Stimulated activated CD4-positive, alpha-beta T cell treated with anti-CD3 and anti-CD28 coated beads, Interleukin-2, amount 100 ng/mL, for 4 hours (primary cell): ENCODE data around the gene MFSD1.

Experiments used
- DNase-seq: peaks from one replicate; pipeline ENCODE4 v3.0.0-alpha.2; 2020; ENCODE audit warnings: low read depth

MFSD1 gene, protein sequence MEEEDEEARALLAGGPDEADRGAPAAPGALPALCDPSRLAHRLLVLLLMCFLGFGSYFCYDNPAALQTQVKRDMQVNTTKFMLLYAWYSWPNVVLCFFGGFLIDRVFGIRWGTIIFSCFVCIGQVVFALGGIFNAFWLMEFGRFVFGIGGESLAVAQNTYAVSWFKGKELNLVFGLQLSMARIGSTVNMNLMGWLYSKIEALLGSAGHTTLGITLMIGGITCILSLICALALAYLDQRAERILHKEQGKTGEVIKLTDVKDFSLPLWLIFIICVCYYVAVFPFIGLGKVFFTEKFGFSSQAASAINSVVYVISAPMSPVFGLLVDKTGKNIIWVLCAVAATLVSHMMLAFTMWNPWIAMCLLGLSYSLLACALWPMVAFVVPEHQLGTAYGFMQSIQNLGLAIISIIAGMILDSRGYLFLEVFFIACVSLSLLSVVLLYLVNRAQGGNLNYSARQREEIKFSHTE

DNA sequence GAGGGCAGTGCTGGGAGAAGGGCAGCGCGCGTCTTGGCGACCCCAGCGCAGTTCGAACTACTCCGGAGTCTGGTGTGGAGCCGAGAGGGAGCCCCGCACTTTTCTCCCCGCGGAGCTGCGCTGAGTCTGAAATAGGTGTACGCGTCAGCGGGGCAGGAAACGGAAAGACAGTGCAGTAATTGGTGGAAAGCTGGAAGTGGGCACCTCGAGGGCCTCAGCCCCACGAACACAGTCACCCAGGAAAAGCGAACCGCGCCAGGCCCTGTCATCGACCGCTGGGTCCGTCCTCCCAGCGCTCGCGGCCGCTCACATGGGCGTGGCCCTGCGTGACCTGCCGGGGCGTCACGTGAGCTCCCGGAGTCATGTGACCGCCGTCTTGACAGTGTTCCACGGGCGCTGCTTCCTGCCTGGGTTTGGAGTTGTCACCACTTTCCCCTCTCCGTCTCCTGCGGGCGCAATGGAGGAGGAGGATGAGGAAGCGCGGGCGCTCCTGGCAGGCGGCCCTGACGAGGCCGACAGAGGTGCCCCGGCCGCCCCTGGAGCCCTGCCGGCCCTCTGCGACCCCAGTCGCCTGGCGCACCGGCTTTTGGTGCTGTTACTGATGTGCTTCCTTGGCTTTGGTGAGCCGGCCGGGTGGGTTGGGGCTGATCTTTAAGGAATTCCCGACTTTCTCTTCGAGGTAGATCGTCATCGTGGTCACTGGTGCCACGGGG lies at the start of gene MFSD1:
MFSD1 (plus strand) TSS at position 359 of the 713 bp plus-strand sequence; CDS start at position 458, 99 bp downstream.
- DNase-seq = peak; percentile 79

DNA sequence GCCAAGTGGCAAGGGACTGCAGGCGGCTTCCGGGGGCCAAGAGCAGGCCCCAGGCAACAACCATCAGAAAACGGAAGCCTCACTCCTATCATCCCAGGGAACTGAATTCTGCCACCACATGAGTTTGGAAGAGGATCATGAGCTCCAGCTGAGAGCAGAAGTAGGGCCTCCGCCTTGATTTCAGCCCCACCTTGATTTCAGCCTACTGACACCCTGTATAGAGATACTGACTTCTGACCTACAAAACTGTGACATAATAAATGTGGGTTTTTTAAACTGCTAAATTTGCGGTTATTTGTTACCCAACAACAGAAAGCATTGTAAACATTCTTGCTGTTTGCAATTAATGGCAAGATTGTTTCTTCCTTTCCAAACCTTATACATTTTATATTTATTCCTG lies 48.0 kb upstream of the MFSD1 start:
- no peak for DNase-seq

DNA sequence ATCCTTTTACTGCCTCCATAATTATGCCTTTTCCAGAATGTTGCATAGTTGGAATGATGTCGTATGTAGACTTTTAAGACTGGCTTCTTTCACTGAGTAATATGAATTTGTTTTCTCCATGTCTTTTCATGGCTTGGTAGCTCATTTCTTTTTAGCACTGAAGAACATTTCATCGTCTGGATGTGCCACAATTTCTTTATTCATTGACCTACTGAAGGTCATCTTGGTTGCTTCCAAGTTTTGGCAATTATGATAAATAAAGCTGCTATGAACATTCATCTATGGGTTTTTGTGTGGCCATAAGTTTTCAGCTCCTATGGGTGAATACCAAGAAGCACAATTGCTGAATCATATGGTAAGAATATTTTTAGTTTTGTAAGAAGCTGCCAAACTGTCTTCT lies 46.4 kb upstream of the MFSD1 start:
- no peak for DNase-seq

DNA sequence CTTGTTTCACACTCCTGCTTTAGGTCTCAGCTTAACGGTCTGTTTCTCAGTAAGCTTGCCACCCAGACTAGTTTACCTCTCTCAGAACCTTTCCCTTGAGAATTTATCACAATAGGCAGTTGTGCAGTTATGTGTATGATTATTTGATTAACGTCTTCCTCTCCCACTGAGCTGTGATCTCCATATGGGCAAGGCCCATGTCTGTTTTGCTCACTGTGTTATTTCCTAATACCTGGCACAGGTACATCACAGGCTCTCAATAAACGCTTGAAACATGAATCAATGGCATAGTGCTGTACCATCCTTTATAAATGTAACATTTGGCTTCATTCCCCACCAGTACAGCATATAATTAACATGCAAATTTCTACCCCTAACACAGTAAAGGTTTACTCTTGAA lies 40.5 kb upstream of the MFSD1 start:
- DNase-seq = no peak

DNA sequence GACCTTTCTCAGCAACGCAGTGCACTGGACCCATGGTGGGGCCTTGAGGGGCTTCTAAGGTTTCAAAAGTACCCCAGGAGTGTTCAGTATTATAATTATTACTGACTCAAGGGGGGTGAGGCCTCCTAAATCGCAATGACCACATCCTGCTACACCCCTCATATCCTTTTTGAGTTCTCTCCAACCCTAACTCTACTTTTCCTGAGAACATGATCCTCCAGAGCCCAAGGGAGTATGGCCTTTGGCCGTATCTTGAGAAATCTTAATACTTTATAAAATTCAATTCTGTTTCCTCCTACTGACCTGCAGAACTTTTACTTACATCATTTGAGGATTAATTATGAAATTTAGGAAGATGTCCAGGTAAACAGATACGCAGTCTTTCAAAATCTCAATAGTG lies 39.2 kb upstream of the MFSD1 start:
- no peak for DNase-seq

DNA sequence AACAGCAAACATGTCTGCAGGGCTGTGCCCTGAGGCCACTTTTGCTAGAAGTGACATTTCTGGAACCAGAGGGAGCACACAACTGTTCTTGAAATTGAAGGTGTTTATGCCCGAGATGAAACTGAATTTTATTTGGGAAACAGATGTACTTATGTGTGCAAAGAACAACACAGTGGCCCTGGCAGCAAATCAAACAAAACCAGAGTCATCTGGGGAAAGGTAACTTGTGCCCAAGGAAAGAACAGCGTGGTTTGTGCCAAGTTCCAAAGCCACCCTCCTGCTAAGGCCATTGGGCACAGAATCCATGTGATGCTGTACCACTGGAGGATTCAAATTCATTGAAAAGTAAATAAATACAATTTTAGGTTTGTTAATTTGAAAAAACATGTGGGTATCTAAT lies 38.4 kb upstream of the MFSD1 start:
- DNase-seq = no peak

DNA sequence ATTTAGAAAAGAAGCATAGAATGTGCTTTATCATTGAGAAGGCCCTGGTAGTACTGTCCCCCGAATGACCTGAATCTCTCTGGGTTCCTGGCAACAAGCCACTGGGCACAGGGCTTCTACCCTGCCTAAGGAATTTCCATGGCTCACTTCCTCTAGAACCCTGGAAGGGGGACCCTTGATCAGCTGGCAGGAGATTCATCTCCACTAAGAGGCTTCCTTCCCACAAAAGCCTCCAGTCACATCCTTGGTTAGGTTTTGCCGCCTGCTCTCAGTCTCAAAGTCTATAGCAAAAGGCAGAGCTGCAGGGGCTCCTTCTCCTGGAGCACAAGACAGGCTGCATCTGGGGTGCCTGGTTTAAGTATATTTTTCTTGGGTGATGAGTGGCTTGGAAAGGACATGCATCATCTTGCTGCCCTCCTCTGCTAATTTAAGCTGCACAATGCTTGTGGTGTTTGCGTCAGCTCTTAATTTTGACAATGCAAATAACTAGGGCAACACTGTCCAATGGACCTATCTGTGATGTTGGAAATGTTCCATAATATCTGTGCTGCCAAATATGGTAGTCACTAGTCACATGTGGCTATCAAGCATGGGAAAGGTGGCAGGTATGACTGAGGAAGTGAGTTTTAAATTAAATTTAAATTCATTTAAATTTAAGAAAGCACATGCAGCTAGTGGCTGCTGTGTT lies 36.2 kb upstream of the MFSD1 start:
- DNase-seq = no peak

DNA sequence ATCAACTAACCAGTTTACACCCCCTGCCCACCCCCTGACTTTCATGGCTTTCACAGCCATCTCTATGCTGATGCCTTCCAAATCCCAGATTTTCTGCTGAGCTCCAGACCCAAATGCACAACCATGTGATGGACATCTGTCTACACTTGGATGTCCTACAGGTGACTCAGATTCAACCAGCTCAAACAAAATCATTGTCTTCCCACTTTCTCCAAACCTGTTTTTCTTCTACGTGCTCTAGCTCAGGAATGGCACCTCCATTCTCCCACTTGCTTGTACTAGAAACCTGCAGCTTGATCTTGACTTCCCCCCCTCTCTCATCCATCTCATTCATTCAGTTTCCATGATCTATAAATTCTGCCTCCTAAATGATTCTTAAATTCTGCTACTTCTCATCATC lies 35.5 kb upstream of the MFSD1 start:
- no peak for DNase-seq

DNA sequence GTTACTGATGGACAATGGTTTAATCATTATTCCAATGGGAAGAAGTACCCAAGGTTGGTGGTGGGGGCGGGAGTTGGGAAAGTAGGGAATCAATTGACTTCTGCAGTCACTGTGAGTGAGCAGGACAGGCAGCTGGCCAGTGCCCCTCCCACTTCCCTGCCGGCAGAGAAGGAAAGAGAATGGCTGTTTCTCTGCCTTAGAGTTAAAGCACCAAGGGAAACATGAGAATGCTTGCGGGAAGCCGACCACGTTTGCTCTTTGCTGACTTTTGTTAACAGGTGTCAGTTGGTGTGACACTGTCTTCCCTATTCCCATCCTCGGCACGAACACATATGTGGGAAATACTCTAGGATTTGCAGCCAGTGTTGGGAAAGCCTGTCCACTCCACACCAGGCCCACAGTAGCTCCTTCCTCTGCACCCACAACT lies 33.5 kb upstream of the MFSD1 start:
- DNase-seq = no peak

DNA sequence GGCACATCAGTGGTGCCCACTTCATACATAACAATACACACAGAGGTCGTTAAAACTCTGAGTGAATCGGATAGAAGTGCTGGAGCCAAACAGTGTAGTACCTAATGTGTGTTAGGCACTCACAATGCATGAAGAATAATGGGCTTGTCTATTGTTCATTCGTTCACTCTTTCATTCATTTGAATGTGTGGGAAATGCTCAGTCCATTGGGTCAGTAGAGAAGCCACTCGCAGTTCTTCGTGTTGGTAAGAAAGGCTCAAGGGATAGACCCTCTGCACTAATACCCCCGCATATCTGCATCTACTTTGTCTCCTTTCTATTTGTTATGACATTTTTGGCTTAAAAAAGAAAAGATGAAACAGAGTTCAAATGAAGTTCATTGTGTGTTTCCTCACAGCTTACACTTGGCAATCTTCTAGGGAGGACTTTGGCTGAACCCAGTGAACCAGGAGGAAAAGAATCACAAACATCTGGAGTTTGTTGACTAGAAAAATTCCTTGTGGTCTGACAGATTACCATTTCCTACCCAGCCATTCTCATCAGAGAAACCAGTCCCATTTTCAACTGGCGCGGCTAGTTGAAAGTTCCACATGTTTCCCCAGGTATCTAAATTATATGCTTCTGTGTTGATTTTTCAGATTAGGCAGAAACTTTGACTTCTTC lies 32.8 kb upstream of the MFSD1 start:
- DNase-seq = no peak

DNA sequence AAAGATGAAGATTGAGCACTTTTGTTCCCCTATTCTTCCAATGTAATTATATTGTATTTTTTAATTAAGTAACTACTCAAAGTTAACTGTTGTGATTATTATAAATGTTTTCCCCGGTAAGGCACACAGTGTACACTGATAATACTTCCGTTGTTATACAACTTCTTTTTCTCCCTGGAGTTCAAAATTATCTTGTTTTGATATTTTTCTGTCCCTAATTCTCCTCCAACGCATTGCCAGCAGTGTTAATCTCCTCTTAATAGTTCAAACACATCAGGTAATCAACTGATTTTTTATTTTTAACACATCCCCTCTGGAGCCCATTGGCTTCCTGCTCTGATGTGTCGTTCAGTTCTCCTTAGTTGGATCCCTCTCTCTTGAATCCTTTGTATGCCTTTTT lies 32.3 kb upstream of the MFSD1 start:
- no peak for DNase-seq

DNA sequence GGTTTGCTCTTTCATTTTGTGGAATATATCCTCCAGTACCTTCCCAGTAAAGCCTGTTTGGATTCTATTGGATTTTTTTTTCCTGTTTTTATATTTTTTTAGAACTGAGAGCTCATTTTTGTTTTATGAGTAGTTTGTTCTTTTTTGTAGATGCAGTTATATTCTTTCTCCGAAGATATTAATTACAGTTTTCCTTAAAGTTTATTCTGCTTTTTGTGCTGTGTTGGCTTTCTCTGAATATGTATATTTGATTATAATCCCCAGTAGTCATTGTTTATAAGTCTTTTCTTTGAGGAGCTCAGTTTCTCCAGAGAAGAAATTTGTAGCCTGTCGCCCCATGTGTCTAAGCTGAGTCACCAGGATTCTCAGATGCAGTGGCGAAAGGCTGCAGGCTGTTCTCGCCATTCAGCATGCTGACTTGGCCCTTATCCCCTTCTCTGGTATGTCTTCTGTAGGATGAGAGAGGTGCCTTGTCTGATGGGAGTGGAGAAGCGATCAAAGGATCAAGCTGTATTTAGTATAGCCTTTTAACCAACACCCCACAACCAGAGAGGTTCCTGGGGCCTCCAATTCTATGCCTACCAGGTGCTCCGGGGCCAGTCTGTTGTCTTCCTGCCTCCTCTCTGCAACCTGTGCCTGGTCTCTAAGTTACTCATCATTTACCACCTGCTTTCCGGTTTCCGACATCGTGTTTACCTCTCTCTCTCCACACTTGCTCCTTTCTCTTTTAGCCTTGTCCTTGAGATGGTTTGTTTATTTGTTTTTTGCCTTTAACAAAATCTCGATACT lies 31.7 kb upstream of the MFSD1 start:
- no peak for DNase-seq

DNA sequence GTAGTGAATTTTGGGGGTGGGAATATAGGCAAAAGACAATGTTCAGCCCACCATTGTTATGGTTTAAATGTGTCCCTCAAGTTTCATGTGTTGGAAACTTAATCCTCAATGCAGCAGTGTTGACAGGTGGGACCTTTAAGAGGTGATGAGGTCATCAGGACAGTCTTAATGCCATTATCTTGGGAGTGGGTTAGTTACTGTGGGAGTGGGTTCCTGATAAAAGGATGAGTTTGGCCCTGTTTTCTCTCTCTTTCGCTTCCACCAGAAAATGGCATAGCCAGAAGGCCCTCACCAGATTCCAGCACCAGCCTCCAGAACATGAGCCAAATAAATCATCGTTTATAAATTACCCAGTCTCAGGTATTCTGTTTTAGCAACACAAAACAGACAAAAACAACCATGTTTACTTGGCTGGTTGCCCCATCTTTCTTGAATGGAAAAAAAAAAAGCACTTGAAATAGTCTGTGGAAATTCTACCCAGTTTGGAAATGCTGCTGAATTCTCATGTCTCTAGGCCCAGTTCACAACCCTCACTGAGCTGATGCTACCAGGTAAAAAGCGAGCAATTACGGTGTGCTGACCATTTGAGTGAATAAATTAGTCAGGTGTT lies 31.0 kb upstream of the MFSD1 start:
- no peak for DNase-seq

DNA sequence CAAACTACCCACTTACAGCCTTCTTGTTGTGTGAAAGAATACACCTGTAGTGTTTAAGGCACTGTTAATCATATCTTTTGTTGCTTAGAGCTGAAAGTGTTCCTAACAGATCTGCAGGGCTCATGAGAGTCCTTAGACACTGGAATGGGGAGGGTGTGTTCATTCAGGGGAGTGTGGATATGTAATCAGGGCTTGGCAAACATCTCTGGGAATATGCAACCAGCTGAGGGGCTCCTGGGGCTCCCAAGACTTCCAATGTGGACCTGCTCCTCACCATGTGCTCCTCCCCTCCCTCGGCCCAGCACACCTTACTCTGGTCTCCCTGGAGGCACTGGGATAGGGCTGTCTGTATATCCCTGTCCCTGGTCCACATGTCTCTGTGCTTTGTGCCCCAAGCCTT lies 30.3 kb upstream of the MFSD1 start:
- no peak for DNase-seq

DNA sequence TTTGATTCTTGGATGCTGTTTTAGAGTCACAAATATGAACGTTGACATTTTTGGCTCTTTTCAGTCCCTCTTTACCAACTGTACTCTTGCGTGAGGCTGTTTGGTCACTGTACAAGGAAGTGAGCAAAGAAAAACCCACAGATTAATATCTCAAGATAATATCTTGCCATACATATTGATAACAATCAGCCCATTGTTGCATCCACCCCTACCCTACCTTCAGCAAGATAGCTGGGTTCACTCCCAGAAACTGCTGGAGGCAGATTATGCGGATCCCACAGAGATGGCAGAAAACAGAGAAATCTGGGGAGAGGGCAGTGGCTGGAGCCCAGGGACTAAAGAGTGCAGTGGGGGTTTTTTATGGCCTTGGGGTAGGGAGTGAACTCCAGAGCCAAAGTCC lies 29.9 kb upstream of the MFSD1 start:
- no peak for DNase-seq

DNA sequence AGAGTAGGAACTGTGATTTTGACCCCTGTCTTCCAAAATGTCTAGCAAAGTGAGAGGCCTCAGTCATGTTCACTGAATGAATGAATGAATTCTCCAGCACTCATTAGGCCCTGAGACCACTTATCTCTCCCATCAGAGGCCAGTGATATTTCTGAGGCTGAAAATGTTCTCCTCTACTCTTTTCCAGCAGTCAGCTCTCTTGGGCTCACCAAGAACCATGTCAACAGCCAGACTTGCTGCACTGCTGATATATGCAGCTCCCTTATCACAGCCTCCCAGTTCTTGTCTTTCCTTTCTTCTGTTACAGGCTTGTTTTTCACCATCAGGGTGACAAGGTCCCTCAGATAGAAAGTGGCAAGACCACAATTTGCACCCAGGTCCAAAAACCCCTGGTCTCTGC lies 28.7 kb upstream of the MFSD1 start:
- no peak for DNase-seq

DNA sequence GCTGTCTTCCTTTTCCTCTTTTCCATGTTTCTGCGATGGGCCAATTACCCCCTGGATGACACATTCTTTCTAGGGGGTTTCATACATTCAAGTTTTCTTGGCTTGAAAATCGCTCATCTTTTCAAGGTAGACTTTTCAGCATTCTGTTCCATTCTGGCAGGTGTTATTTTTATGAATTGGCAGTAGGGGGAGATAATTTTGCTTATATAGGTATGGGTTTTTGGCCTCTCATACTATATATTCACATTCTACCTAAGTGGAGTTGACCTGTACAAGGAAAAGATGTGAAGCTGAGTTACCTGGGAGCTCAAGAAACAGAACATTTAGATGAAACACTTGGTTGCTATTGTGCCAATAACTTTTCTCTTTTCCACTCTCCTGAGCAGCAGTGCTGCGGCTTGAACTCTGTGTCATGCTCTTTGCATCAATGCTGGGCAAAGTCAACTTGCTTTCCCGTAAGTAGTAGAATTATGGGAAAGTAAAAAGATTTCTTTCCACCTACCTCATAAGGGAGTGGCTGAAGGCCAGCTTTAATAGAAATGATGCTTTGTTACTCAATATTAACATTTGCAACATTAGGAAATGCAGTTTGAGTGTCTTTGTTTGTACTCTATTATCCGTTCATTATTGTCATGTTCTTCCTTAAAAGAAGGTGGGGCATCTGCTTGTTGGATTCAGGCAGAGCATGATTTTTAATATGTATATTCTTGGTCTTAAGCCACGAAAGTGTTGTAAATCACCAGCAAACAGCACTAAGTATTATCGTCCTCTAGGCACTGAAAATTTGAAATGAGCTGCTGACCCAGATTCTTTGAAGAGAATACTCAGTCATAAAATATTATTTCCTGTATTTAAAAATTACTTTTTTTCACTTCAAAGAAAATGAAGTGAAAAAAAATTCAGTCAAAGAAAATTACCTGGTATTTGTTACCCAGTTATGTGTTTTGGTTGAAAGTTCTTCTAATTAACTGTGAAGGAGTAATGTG lies 27.7 kb upstream of the MFSD1 start:
- DNase-seq = no peak

DNA sequence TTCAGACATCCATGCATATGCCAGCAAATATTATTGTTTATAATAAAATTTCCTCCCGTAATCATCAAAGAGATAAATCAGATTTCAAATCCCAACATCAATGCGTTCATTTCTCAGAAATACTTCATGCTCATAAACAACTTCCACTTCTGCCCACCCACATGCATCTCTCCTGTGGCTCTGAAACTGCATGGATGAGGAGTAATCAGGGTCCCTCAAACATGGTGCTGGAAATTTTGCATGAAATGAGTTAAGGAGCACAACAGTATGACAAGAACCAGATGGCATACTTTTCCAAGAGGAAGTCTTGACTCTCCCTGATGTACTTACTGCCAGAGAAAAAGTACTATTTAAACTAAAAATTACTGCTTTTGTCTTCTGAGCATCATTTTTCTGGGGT lies 26.9 kb upstream of the MFSD1 start:
- no peak for DNase-seq

DNA sequence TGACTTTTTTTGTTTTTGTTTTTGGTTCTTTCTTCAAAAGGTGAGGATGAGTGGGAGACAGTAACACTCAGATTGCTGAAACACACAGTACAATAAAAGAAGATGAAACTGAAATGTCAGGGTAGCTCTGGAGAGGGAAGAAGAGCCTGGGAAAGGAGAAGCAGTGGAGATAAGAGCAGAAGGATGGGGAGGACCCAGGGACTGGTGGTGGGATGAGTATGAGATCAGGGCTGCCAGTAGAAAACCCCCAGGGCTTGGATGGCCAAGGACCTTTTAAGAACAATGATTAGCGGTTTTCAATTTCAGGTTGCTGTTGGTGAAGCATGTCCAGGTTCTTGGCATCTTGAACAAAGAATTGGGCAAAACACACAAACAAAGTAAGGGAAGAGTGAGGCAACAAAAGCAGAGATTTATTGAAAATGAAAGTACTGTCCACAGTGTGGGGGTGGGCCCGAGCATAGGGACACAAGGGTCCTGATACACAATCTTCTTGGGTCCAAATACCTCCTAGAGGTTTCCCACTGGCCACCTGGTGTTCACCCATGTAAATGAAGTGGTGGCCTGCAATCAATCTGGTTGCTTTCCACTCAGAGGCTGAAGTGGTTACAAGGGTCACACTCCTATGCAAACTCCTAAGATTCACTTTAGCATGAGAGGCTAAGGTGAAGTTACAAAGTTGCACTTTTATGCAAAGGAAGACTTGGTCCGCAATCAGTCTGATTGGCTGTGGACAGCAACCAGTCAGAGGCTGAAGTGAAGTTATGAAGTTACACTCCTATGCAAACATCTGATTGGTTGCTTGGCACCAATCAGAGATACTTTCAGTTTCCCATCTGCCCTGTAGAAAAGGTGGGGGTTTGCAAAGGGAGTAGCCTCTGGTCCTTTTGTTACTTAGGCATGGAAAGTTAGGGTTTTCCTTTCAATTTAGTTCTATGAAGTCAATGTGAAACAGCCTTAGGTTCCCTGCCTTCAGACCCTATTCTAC lies 26.1 kb upstream of the MFSD1 start:
- DNase-seq = no peak
